GM12891 (cell line): Measurements from ENCODE around the gene ASB12.

Experiments
- POLR2A ChIP-seq: IDR thresholded peaks from 2 replicates; pipeline ENCODE4 v1.6.1; 2011; ENCODE audit warnings: low read depth, low read length, control low read depth
- POLR2AphosphoS5 ChIP-seq: IDR thresholded peaks from 2 replicates; pipeline ENCODE4 v1.6.1; 2011; ENCODE audit warnings: low read depth, low read length, control low read depth
- TAF1 ChIP-seq: IDR thresholded peaks from 2 replicates; pipeline ENCODE4 v1.6.1; 2011; ENCODE audit warnings: low read depth, low read length, control low read depth

GRCh38 chrX:64188901-64189300 is 41.5 kb downstream of the ASB12 start:
- no peak for TF ChIP-seq POLR2AphosphoS5
- no peak for TF ChIP-seq POLR2A
- TF ChIP-seq TAF1: no peak
